Natural killer cell treated with Interleukin-12 subunit alpha and Interleukin-12 subunit beta and Interleukin-15 and Interleukin-18, amount 100 ng/mL, for 72 hours (primary cell): Measurements from ENCODE around the gene RBL2. TPM values are rescaled to one million over a fixed set of nuclear protein-coding genes. Genes with fewer than 3 reads are reported as not detected.

ENCODE experiments used
- ATAC-seq, 2 donors: fragments of 150-1000 bp; cut with Tn5 transposase in 1 of 2; sonication (Bioruptor Pico), chemical (Tn5 transposase) in 1 of 2; 2 replicates each; pipeline ENCODE4 v1.10.0; 2021
- DNase-seq: peaks from one replicate; pipeline ENCODE4 v3.0.0; 2022; ENCODE audit warnings: low spot score
- H3K27ac Mint-ChIP-seq, 2 donors: 1 replicate in 1 of 2; 2 replicates in 1 of 2; pipeline ENCODE4 v1.8.0; 2022; ENCODE audit warnings: mixed read lengths in 2 of 2, mild to moderate bottlenecking in 1 of 2, moderate library complexity in 1 of 2
- H3K27me3 Mint-ChIP-seq, 2 donors: 1 replicate in 1 of 2; 2 replicates in 1 of 2; pipeline ENCODE4 v1.8.0; 2022; ENCODE audit warnings: mixed read lengths in 2 of 2
- H3K36me3 Mint-ChIP-seq: one replicate; pipeline ENCODE4 v1.8.0; 2022; ENCODE audit warnings: mixed read lengths
- H3K4me1 Mint-ChIP-seq, 2 donors: 1 replicate in 1 of 2; 2 replicates in 1 of 2; pipeline ENCODE4 v1.8.0; 2022; ENCODE audit warnings: low read depth in 2 of 2, mixed read lengths in 2 of 2, mild to moderate bottlenecking in 1 of 2
- H3K4me3 Mint-ChIP-seq: one replicate; pipeline ENCODE4 v1.8.0; 2022; ENCODE audit warnings: mixed read lengths
- H3K9me3 Mint-ChIP-seq: 2 replicates; pipeline ENCODE4 v1.8.0; 2022; ENCODE audit warnings: mixed read lengths
- total RNA-seq, 2 donors: library from RNA; stranded (reverse); gene quantifications; one replicate each; pipeline ENCODE4 v1.2.3, GENCODE V29; 2022

The RBL2 gene
- total RNA-seq, 2 donors from 2014 or later: 45.0 to 46.0 TPM

DNA sequence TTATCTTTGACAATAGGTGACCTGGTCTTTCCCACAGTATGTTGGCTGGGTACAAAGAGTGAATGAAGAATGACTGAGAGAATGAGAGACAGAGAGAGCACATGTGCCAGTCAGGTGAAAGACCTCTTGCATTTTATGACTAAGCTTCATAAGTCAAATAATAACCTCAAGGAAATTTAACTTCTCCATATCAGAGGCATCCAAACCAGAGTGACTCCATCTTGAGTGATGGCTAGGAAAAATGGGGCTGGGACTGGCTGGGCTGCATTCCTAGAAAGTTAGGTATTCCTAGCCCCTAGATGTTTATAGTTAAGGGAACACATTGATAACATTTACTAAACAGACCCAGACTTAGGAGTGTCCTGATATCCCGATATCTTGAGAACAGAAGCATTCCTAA, 3.9 kb upstream of the RBL2 start:
- DNase-seq (no peak), ATAC-seq (no peak)
- Mint-ChIP-seq H3K4me3 (no peak overlapping the region), H3K27me3 (no peaks in the 10 kb centered on the region), H3K27ac (peak overlapping the region in 1 of 2 donors; percentile 2), H3K4me1 (peaks cover 10% of the 10 kb centered on the region in 2 donors), H3K9me3 (no peaks in the 10 kb centered on the region), H3K36me3 (no peaks in the 10 kb centered on the region)

DNA sequence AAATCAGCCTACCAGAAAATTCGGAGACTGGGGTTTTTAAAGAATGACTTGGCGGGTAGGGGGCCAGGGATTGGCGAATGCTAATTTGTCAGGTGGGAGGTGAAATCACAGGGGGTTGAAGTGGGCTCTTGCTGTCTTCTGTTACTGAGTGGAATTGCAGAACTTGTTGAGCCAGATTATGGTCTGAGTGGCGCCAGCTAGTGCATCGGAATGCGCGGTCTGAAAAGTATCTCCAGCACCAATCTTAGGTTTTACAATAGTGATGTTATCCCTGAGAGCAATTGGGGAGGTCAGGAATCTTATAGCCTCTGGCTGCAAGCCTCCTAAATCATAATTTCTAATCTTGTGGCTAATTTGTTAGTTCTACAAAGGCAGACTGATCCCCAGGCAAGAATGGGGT, 762 bp upstream of the RBL2 start:
- no peaks in the 10 kb centered on the region for H3K27me3 Mint-ChIP-seq
- peaks cover 27 to 33% of the 10 kb centered on the region in 2 donors for H3K4me1 Mint-ChIP-seq
- no peaks in the 10 kb centered on the region for H3K9me3 Mint-ChIP-seq
- no peaks in the 10 kb centered on the region for H3K36me3 Mint-ChIP-seq
- peak overlapping the region; percentile 95 to 99 for H3K27ac Mint-ChIP-seq
- H3K4me3 Mint-ChIP-seq: peak overlapping the region; percentile 82
- ATAC-seq (no peak), DNase-seq (no peak)

DNA sequence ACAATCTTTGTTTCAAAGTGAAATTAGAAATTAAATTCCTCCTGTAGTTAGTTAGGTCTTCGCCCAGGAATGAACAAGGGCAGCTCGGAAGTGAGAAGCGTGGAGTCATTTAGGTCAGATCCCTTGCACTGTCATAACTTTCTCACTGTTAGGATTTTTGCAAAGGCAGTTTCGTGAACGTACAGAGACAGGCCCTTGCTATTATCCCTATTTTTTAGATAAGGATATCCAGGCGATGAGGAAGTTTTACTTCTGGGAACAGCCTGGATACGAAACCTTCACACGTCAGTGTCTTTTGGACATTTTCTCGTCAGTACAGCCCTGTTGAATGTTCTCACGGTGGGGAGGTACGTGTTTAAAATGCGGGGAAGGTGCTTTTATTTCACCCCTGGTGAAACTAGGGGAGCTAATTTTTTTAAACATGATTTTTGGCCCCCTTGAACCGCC, 318 bp upstream of the RBL2 start:
- Mint-ChIP-seq H3K4me3 (peak overlapping the region; percentile 82), H3K27me3 (no peaks in the 10 kb centered on the region), H3K36me3 (no peaks in the 10 kb centered on the region), H3K9me3 (no peaks in the 10 kb centered on the region), H3K4me1 (peaks cover 27 to 33% of the 10 kb centered on the region in 2 donors), H3K27ac (peak overlapping the region; percentile 95 to 99)
- ATAC-seq: no peak
- no peak for DNase-seq

DNA sequence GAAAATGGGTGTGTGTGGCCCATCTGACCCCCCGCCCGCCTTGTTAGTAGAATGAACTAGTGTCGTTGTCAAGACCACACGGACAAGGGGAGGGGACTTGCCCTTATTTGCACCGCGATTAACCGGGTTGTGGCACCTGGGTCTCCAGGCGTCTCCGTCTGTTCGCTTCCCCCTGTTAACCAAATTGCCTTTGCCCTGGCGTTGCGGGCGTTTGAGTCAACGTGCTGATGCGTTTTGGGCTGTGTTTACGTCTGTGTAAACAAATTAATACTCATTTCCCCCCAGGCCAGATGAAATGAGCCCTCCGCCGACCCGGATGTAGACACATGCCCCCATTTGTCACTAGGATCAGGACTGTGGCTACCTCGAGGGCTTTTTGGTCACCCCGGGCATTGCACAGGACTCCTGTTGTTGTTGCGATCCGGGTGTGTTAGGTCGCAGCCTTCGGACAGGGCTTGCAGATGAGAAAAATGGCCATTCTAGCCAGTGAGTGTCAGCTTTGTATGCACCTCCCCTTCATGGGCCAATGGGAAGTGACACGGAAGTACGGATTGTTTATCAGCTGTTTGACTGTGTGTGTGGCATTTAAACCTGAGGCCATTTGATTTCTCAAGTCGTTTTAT, 906 bp downstream of the RBL2 start:
- DNase-seq: peak; percentile 80
- ATAC-seq: peak; percentile 83 to 88
- Mint-ChIP-seq H3K4me1 (peaks cover 27 to 33% of the 10 kb centered on the region in 2 donors), H3K4me3 (peak overlapping the region; percentile 96), H3K36me3 (no peaks in the 10 kb centered on the region), H3K27ac (peak overlapping the region; percentile 95 to 99), H3K27me3 (no peaks in the 10 kb centered on the region), H3K9me3 (no peaks in the 10 kb centered on the region)

DNA sequence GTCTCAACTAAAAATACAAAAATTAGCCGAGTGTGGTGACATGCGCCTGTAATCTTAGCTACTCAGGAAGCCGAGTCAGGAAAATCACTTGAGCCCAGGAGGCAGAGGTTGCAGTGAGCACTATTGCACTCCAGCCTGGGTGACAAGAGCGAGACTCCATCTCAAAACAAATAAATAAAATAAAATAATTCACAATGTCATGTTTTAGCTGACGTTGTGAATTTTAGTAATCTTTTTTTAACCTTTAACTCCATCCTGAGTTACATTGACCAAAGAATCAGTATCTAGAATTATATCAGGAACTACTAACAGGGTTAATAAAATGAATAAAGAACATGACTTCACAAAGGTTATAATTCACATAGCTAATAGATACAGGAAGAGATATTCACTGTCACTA, 5.9 kb downstream of the RBL2 start:
- H3K4me3 Mint-ChIP-seq: no peak overlapping the region
- H3K27me3 Mint-ChIP-seq: no peaks in the 10 kb centered on the region
- H3K4me1 Mint-ChIP-seq: peaks cover 20 to 25% of the 10 kb centered on the region in 2 donors
- no peak overlapping the region for H3K27ac Mint-ChIP-seq
- ATAC-seq (no peak), DNase-seq (no peak)
- no peaks in the 10 kb centered on the region for H3K9me3 Mint-ChIP-seq
- no peaks in the 10 kb centered on the region for H3K36me3 Mint-ChIP-seq

DNA sequence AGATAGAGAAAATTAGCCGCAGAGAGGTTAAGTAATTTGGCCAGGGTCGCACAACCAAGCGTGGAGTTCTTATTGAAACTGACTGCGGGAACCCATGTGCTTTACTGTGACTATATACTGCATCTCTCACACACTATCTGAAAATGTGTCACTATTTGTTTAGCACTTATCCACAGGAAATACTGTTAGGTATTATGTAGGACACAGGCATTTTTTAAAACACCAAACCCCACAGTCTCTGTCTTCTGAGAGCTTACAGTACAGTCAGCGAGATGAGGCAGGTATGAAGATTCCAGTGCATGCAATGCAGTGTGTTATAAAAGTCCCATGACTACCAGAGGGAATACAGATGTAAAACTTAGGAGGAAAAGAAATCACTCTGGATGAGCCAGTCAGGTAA, 11.3 kb downstream of the RBL2 start:
- ATAC-seq: peak in 1 of 2 donors; percentile 83
- H3K4me1 Mint-ChIP-seq: peaks cover 10 to 25% of the 10 kb centered on the region in 2 donors
- H3K27ac Mint-ChIP-seq: peak overlapping the region; percentile 11 to 67
- H3K36me3 Mint-ChIP-seq: peaks cover 6% of the 10 kb centered on the region
- DNase-seq: no peak
- no peaks in the 10 kb centered on the region for H3K9me3 Mint-ChIP-seq
- peak overlapping the region; percentile 71 for H3K4me3 Mint-ChIP-seq
- no peaks in the 10 kb centered on the region for H3K27me3 Mint-ChIP-seq

DNA sequence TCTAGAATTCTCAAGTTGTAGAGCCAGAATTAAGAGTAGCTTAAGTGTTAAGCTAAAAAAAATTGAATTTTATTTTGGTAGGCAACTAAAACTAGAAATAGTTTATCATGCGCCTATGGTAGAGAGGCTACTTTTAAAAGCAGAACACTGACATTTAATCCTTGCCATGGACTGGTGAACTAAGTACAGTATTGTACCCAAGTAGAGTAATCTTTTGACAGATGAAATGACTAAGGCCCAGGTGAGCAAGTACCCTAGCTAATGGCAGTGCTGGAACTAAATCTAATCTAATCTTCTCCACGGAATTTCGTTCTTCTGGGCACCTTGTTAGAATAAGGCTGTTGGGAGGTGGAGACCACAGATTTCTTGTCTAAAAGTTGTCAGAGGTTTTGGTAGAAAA, 11.8 kb downstream of the RBL2 start:
- Mint-ChIP-seq H3K27ac (peak overlapping the region; percentile 11 to 67), H3K9me3 (no peaks in the 10 kb centered on the region), H3K36me3 (peaks cover 6% of the 10 kb centered on the region), H3K4me3 (peak overlapping the region; percentile 71), H3K27me3 (no peaks in the 10 kb centered on the region), H3K4me1 (peaks cover 10 to 25% of the 10 kb centered on the region in 2 donors)
- ATAC-seq (no peak), DNase-seq (no peak)

DNA sequence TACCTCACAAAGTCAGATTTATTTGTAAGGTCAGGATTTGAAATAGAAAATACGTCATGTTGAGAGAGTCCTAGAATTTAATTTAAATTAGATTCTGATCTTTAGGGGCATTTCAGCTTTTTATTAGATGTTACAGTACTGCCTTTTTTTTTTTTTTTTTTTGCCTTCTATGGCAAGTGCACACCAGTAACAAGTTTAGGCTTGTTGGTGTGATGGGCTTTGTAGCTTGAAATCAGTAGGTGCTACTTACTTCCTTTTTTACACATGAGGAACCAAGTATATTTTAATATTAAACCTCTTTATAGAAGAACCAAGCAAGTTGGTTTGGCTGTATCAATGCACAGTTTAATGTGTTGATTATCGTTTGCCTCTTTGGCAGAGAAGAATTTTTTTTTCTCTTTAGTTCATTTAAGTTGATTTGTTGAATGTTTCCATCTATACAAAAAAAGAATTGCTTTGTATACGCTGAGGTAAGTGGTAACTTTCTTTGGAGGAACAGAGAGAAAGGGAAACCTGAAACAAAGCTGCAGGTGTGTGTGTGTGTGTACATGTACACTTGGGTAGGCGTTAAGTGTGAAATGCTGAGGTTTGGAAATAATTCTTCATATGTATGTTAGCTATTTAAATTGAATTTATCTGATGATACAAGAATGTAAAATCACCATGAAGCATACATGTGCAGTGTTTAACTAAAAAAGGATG, 15.7 kb downstream of the RBL2 start:
- Mint-ChIP-seq H3K27ac (peak overlapping the region; percentile 63 to 64), H3K4me3 (peak overlapping the region; percentile 70), H3K36me3 (peaks cover 10% of the 10 kb centered on the region), H3K9me3 (no peaks in the 10 kb centered on the region), H3K27me3 (no peaks in the 10 kb centered on the region), H3K4me1 (peaks cover 17 to 47% of the 10 kb centered on the region in 2 donors)
- DNase-seq (no peak), ATAC-seq (no peak)

DNA sequence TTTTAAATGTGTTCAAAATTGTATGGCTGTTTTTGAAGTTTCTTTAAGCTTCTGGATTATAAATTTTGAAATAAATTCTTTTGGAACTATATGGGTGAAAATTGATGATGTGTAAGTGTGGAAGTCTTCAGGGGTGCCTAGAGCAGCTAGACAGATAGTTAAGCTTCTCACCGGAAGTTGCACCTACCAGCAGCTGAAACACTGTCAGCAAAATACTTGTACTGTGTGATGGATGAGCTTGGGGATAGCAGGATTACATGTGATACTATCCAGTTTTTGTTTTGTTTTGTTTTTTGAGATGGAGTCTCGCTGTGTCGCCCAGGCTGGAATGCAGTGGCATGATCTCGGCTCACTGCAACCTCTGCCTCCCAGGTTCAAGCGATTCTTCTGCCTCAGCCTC, 19.7 kb downstream of the RBL2 start:
- Mint-ChIP-seq H3K4me1 (peaks cover 41 to 72% of the 10 kb centered on the region in 2 donors), H3K27me3 (no peaks in the 10 kb centered on the region), H3K36me3 (peaks cover 16% of the 10 kb centered on the region), H3K9me3 (no peaks in the 10 kb centered on the region), H3K4me3 (peak overlapping the region; percentile 77), H3K27ac (peak overlapping the region in 1 of 2 donors; percentile 80)
- ATAC-seq: peak in 1 of 2 donors; percentile 58
- DNase-seq: no peak

DNA sequence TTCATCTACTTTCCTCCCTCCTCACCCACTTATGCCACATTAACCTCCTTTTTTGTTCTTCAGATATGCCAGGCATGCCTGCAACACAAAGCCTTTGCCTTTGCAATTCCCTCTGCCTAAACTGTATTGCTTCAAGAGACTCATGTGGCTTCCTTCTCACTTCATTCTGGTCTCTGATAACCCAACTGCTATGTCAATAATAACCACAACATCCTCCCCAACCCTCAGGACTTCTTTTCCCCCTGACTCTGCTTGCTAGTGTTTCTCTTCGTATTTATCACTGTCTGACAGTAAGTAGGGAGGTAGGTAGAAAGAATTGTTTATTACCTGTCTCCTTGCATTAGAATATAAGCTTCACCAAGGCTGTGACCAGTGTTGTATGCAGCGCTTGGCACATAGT, 22.4 kb downstream of the RBL2 start:
- Mint-ChIP-seq H3K36me3 (peaks cover 32% of the 10 kb centered on the region), H3K4me1 (peaks cover 40 to 73% of the 10 kb centered on the region in 2 donors), H3K27me3 (no peaks in the 10 kb centered on the region), H3K9me3 (no peaks in the 10 kb centered on the region), H3K4me3 (peak overlapping the region; percentile 93), H3K27ac (peak overlapping the region; percentile 62 to 80)
- ATAC-seq: peak; percentile 83 to 87
- DNase-seq: peak; percentile 69

DNA sequence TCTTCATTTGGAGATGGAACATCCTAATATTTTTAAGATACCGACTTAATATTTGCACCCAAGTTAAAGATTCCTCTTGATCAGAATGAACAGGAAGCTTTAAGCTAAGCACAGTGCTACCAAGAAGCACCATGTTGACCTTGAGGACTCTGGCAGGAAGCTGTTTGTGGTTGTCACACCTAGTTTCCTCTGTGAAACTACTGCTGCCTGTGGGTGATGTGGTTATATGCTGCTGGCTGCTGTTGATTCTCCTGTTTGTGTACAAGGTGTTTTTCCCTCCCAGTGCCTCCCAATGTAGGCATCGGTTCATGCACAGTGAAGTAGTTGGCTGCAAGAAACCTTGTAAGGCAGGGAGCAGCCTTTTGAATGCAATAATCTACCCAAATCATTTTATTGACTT, 23.4 kb downstream of the RBL2 start:
- Mint-ChIP-seq H3K9me3 (no peaks in the 10 kb centered on the region), H3K4me3 (peak overlapping the region; percentile 93), H3K27ac (peak overlapping the region; percentile 62 to 80), H3K27me3 (no peaks in the 10 kb centered on the region), H3K4me1 (peaks cover 40 to 69% of the 10 kb centered on the region in 2 donors), H3K36me3 (peaks cover 39% of the 10 kb centered on the region)
- peak; percentile 95 for ATAC-seq
- DNase-seq: peak; percentile 83

DNA sequence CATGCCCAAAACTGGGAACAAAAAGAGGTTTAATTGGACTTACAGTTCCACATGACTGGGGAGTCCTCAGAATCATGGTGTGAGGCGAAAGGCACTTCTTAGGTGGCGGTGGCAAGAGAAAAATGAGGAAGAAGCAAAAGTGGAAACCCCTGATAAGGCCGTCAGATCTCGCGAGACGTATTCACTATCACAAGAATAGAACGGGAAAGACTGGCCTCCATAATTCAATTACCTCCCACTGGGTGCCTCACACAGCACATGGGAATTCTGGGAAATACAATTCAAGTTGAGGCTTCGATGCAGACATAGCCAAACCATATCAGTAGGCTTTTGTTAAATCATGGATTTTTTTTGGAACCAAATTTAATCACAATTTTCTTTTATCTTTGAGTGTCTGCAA, 24.4 kb downstream of the RBL2 start:
- peak overlapping the region in 1 of 2 donors; percentile 80 for H3K27ac Mint-ChIP-seq
- H3K4me1 Mint-ChIP-seq: peaks cover 40 to 64% of the 10 kb centered on the region in 2 donors
- no peak for DNase-seq
- H3K9me3 Mint-ChIP-seq: no peaks in the 10 kb centered on the region
- no peak for ATAC-seq
- peak overlapping the region; percentile 31 for H3K4me3 Mint-ChIP-seq
- H3K36me3 Mint-ChIP-seq: peaks cover 39% of the 10 kb centered on the region
- no peaks in the 10 kb centered on the region for H3K27me3 Mint-ChIP-seq

DNA sequence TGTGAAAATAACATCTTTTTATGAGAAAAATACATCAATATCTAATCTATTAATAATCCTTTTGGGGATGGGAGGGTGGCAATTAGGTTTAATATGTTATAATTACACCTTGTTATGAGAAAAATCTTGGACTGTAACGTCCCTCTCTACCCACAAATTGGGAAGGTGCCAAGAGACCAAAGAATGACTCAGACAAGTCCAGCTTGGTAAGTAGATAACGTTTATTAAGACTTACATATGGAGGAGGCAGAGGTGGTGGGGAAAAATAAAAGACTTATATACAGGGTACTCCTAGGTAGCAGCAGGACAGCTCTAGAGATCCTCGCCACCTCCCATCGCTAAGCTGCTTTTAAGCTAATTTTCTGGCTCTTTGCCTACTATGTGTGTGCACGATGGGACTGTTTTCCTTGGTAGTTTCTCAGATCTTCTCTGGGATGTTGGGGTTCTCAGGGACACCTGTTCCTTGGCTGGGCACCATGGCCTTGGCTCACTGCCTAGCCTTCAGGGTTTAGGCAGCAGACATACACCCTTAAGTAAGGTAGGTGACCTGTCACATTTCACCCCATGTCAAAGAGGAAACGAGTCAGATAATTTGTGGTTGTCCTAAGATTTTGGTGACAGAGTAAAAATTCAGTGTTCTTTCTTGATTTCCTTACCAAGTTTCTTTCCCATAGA, 31.5 kb downstream of the RBL2 start:
- no peak overlapping the region for H3K4me3 Mint-ChIP-seq
- ATAC-seq (no peak), DNase-seq (no peak)
- H3K4me1 Mint-ChIP-seq: peaks cover 6 to 8% of the 10 kb centered on the region in 2 donors
- H3K27ac Mint-ChIP-seq: peak overlapping the region in 1 of 2 donors; percentile 30
- H3K27me3 Mint-ChIP-seq: no peaks in the 10 kb centered on the region
- no peaks in the 10 kb centered on the region for H3K9me3 Mint-ChIP-seq
- peaks cover 15% of the 10 kb centered on the region for H3K36me3 Mint-ChIP-seq

DNA sequence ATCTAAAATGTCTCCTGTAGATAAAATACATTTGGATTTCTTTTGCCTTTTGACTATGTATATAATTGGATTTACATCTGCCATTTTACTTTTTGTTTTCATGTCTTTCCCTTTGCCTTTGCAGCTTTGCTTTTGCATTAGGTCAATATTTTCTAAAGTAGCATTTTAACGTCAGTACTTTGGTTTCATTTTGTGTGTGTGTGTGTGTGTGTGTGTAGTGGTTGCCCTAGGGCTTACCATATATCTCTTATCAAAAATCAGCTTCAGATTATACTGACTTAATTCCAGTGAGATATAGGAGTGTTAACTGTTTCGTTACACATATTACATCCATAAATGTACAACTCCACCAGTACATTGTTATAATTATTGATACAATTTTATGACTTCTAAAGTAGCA, 42.6 kb downstream of the RBL2 start:
- DNase-seq (no peak), ATAC-seq (no peak)
- H3K4me3 Mint-ChIP-seq: peak overlapping the region; percentile 24
- peaks cover 14 to 19% of the 10 kb centered on the region in 2 donors for H3K4me1 Mint-ChIP-seq
- H3K27me3 Mint-ChIP-seq: no peaks in the 10 kb centered on the region
- peaks cover 26% of the 10 kb centered on the region for H3K36me3 Mint-ChIP-seq
- peak overlapping the region; percentile 2 to 57 for H3K27ac Mint-ChIP-seq
- no peaks in the 10 kb centered on the region for H3K9me3 Mint-ChIP-seq
